Activated CD4-positive, alpha-beta T cell treated with anti-CD3 and anti-CD28 coated beads, Interleukin-10, Interleukin-2, amounts not matched to agents 100 ng/mL and 50 ng/mL, durations not matched to agents 16 hours and 8 hours (primary cell): ENCODE data around the gene FOLR2.

Experiments used
- DNase-seq: peaks from one replicate; pipeline ENCODE4 v3.0.0-alpha.2; 2020

FOLR2 gene

GRCh38 chr11:72208281-72208680 is 8.3 kb upstream of the FOLR2 start:
- DNase-seq = no peak

DNA sequence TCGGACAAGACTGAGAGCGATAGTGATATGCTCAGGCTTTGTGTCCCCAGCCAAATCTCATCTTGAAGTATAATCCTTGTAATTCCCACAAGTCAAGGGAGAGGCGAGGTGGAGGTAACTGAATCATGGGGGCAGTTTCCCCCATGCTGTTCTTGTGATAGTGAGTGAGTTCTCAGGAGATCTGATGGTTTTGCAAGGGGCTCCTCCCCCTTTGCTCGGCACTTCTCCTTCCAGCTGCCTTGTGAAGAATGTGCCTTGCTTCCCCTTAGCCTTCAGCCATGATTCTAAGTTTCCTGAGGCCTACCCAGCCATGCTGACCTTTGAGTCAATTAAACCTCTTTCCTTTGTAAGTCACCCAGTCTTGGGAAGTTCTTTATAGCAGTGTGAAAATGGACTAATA is 7.5 kb upstream of the FOLR2 start:
- no peak for DNase-seq

DNA sequence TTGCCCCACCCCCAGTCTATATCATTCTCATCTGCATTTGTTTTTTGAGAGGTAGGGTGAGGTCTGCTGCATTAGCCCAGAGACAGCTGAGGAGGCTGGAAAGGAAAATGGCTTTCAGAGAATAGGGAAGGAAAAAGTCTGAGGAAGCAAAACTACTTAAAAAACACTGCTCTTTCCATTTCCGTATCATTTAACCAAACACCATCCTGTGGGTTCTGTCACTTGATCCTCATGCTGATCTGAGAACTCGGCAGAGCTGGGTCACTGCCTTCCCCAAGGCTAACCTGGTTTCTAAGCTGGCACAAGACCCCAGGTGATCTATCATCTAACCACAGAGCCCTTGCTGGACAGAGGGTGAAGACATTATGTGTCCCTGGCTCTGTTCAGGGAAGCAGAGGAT is 1.2 kb downstream of the FOLR2 start:
- no peak for DNase-seq

DNA sequence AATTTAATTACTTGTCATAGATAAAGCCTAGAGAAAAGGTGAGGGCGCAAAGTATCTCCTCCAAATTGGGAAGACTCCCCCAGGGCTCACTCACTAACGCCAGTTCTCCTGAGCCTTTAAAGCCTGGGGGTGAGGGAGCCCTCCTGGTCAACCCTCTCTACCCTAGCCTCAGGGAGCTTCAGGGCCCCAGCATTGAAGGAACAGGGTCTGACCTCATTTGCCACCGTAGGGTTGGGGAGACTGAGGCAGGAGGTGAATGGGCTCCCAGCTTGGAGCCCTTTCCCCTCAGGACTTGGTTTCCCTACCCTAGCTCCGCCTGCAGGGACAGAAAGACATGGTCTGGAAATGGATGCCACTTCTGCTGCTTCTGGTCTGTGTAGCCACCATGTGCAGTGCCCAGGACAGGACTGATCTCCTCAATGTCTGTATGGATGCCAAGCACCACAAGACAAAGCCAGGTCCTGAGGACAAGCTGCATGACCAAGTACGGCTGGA is 1.7 kb downstream of the FOLR2 start:
- no peak for DNase-seq

- DNase-seq = no peak
Measured at GRCh38 chr11:72220696-72221363, 4.2 kb downstream of the FOLR2 start.

DNA sequence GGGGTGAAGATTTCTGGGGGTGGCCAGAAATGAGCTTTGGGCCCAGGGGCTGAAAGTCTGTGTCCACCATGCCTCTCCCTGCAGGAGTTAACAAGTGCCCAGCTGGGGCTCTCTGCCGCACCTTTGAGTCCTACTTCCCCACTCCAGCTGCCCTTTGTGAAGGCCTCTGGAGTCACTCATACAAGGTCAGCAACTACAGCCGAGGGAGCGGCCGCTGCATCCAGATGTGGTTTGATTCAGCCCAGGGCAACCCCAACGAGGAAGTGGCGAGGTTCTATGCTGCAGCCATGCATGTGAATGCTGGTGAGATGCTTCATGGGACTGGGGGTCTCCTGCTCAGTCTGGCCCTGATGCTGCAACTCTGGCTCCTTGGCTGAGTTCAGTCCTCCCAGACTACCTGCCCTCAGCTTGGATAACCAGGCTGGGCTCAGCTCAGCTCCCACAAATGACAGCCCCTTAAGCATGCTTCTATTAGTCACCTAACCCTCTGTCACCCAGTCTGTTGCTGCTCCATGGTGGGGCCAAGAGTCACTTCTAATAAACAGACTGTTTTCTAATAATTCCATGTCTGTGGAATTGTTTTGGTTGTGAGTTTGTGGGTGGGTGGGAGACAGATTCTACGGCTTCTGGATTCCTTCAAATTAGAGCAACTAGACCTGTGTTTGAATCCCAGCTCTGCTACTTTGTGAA is 4.9 kb downstream of the FOLR2 start:
- DNase-seq = no peak

DNA sequence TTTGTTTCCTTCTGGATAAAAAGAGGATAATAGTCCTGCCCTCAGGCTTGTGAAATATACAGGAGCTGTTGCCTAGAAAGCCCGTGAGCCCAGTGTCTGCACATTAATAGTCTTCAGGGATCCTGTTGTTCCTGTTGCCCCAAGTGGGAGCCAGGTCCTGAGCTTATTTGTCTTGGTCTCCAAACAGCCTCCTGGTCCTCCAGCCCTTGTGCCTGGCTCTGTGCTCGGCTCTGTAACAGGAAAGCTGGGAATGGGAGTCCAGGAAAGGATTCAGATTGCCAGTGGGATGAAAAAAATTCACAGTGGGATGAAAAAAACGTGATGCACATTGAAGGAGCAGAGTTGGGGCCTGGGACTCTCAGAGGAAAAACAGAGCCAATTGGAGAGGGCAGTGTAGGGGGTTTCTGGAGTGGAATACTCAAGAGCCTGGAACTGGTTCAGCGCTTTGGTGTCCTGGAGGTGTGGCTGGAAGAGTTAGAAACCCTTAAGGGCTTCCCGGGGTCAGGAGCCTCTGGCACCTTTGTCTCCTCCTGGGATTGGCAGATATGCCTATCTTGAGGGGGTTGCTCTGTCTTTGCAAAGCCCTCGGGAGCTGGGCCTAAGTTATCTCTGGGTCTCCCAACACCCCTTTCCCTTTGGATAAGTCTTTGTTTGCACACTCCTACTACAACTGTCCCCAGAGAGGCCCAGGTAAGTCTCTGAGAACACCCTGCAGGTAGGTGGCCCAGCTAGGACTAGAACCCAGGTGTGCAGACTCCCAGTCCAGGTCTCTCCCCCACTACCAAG is 5.7 kb downstream of the FOLR2 start:
- DNase-seq = no peak

DNA sequence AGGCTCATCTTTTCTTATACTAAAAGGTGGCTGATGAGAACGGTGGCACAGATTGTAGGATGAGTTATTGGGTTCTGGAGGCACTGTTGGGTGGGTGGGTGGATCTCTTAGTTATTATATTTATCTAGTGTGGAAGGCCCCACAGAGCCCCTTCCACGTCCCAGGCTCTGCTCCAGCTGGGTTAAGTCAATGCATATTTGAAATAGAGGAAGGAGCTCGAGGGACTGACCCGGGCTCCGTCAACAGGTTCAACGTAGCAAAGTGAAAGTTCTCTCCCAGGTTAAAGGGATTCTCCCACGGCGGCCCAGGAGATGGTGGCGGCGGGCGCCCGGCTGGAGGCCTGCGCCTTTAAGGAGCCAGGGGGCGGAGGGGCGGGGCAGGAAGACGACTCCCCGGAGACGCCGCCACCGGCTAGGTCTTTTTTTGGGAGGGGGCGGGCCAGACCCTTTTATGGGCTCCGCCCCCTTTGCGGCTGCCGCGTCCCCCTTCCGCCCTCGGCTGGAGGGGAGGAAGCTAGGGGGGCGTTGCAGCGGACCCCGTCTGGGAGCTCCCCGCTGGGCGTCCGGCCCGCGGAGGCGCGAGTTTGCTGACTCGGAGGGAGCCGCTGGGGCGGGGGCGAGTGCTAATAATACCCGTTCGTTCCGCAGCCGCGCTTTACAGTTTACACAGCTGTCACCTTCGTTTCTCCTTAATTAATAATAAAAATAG is 6.5 kb downstream of the FOLR2 start:
- peak; percentile 96 for DNase-seq

DNA sequence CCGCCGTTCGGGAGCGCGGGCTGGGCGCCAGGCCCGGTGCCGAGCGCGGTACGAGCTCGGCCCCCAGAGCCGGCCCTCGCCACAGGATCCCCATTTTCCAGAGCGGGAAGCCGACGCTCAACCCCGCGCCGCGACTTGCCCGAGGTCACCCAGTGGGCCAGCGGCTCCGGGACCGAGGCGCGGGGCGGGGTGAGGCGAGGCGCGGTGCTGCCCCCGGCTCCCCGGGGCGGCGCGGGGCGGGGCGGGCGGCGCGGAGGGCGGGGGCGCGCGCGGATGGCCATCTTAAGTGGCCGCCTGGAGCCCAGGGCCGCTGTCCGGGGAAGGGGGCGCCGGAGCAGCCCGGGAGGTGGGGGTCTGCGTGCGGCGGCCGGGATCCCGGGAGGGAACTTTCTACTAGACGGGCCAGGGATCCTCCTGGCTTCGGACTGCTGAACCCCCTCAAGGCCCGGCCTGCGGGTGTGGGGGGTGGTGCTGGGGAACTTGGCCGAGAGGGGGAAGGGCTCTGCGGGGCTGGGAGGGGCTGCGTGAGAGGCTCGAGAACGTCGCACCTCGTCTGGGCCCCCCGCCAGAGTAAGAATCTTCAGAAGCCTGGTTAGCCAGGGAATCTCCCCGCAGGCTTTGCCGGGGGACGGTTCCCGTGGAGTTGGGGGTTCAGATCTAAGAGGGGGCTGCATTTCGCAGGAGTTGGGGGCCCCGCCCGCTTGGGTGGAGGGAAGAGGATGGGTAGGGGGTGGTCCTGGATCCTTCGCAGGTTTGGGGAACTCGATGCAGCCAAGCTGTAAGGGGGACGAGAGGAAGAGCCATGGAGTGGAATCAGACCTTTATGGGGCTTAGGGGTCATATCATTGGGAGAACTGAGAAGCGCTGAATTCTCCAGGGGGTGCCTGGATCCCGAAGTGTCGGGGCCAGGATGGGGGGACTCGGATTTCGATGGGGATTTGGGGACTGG is 7.3 kb downstream of the FOLR2 start:
- peak; percentile 65 for DNase-seq

DNA sequence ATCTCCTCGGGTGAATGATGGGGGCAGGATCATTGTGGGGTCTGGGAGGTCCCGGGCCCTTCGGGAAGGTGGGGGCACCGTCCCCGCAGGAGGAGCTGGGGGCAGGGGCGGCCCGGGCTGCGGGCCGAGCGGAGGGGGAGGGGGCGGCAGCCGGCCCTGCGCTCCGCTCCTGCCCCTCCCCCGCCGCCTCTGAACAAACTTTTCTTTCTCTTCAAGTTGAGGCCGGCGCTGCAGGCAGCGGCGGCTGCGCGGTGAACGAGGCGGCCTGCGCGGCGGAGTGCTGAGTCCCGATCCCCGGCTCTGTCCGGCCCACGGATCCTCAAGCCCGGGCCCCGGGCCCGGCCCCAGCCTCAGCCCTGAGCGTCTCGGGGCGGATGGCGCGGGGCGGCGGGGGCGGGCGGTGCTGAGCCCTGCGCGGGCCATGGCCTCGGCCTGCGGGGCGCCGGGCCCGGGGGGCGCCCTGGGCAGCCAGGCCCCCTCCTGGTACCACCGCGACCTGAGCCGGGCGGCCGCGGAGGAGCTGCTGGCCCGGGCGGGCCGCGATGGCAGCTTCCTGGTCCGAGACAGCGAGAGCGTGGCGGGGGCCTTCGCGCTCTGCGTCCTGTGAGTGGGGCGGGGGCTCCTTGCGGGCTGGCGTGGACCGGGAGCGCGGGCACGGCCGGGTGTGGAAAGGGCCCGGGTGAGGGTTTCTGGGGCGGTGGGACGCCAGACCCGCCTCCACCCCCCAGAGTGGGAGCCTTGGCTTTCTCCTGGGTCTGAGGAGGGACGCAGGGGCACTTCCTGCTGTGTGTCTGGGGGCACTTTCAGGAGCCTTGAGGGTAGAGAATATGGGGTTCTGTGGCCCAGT is 8.2 kb downstream of the FOLR2 start, which contains the start of gene INPPL1:
Gene INPPL1, plus strand, starts transcription at position 204 of the 847 bp plus-strand sequence. Its CDS starts 218 bp downstream, at position 422.
- peak; percentile 51 for DNase-seq

GRCh38 chr11:72225411-72225951 is 8.9 kb downstream of the FOLR2 start:
- peak; percentile 59 for DNase-seq

DNA sequence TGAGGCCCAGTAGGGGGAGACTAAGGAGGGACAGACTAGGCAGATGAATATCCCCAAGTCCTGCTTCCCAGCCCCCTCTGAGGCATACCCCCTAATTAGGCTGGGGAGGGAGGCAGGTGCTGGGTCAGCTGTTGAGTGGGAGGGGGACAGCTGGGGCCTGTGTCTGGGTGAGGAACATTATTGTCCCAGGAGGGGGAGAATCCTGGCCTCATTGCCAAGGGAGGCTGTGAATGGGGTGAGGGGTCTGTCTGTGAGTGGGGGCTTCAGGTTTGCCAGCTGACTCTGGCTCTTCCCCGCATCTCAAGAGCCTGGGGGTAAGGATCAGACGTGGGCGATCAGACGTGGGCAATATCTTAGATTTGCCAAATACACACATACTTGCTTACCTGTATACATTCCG is 10.1 kb downstream of the FOLR2 start:
- no peak for DNase-seq

GRCh38 chr11:72227316-72228228 is 11.0 kb downstream of the FOLR2 start:
- no peak for DNase-seq

DNA sequence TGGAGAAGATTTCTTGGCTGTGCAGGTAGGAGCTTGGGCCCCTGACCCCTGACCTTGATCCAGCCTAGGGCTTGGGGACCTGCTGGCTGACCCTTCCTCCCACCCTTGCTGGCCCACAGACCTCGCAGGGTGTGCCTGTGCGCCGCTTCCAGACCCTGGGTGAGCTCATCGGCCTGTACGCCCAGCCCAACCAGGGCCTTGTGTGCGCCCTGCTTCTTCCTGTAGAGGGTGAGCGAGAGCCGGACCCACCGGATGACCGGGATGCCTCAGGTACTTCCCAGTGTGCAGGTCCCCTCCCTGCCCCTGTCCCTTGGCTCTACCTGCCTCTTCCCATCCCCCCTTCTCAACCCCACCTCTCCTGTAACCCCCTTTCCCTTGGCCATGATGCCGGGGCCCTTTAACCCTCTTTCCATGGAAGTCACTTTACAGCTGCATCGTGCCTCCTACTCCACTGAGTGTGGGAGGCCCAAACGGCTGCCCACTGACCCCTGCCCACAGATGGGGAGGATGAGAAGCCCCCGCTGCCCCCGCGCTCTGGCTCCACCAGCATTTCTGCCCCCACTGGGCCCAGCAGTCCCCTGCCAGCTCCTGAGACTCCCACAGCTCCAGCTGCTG is 11.7 kb downstream of the FOLR2 start:
- no peak for DNase-seq

GRCh38 chr11:72228844-72229231 is 12.2 kb downstream of the FOLR2 start:
- no peak for DNase-seq

DNA sequence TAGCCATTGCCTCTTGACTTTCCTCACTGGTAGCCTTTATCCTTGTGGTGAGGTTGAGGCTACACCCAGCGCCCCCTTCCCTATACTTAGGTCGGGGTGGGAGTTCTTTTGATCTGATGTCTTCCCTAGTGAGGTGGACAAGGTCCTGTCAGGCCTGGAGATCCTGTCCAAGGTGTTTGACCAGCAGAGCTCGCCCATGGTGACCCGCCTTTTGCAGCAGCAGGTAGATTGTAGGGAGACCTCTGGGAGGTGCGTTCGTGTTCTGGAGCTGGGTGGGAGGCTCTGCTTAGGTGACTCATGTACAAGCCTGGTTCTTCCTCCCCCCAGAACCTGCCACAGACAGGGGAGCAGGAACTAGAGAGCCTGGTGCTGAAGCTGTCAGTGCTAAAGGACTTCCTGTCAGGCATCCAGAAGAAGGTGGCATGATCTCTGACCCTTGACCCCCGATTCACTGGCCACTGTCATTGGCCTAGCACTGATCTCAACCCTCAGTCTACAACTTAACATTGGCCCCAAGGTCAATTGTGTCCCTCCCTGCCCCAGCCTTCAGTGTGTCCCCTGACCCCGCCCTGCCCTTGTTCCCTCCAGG is 12.8 kb downstream of the FOLR2 start:
- DNase-seq = no peak

- DNase-seq = no peak
Measured at GRCh38 chr11:72229925-72230763, 13.6 kb downstream of the FOLR2 start.
